ENCODE measurements around the gene ZNF789.

ZNF789 gene

GRCh38 chr7:99514050-99514449, 41.4 kb downstream of the ZNF789 start:
- no peak for DNase-seq

- DNase-seq, result no peak
Observed at GRCh38 chr7:99521399-99521798, 48.7 kb downstream of the ZNF789 start.

GRCh38 chr7:99525713-99526440, 53.2 kb downstream of the ZNF789 start:
- DNase-seq, result no peak

GRCh38 chr7:99531354-99531765, 58.7 kb downstream of the ZNF789 start:
- no peak for DNase-seq

- DNase-seq, result no peak
Observed at GRCh38 chr7:99535667-99536066, 63.0 kb downstream of the ZNF789 start.
